K562 (cell line): ENCODE results near the gene UBE2N. TPM values are rescaled to one million over a fixed set of nuclear protein-coding genes. Genes with fewer than 3 reads are reported as not detected.

Experiments used
- E2F1 ChIP-seq: sonication (generic); formaldehyde crosslinking; IDR thresholded peaks from 2 replicates; pipeline ENCODE4 v1.8.1; 2023; ENCODE audit warnings: mild to moderate bottlenecking, missing genetic modification reagents, moderate library complexity
- E2F6 ChIP-seq, 2 experiments: IDR thresholded peaks; 2 replicates each; pipeline ENCODE4 v1.6.1; 2011; ENCODE audit warnings: borderline replicate concordance in 1 of 2, control low read depth in 1 of 2, low read depth in 1 of 2, low read length in 1 of 2, mild to moderate bottlenecking in 1 of 2, mixed read lengths in 1 of 2, moderate library complexity in 1 of 2; ENCODE audit not compliant: insufficient read depth in 1 of 2, insufficient read length in 1 of 2, poor library complexity in 1 of 2, severe bottlenecking in 1 of 2; ENCODE audit errors: extremely low read depth in 1 of 2
- ELF1 ChIP-seq: fragments of 200-800 bp; sonication (Bioruptor generic); IDR thresholded peaks from 2 replicates; pipeline ENCODE4 v1.6.1; 2016; ENCODE audit warnings: missing genetic modification characterization, missing compliant biosample characterization
- ETS1 ChIP-seq: conservative IDR thresholded peaks from 2 replicates; pipeline ENCODE4 v1.6.1; 2011; ENCODE audit warnings: low read depth, mild to moderate bottlenecking, low read length; ENCODE audit not compliant: control insufficient read depth
- ETS2 ChIP-seq: IDR thresholded peaks from 2 replicates; pipeline ENCODE4 v1.6.1; 2016; ENCODE audit warnings: borderline replicate concordance, missing genetic modification characterization, mild to moderate bottlenecking, moderate library complexity, missing compliant biosample characterization; ENCODE audit not compliant: poor library complexity, severe bottlenecking
- FUS ChIP-seq: fragments of 200-400 bp; formaldehyde crosslinking; optimal IDR thresholded peaks from 2 replicates; pipeline ENCODE3; 2017; ENCODE audit warnings: low read depth, low read length
- HMBOX1 ChIP-seq: sonication (generic); IDR thresholded peaks from 2 replicates; pipeline ENCODE4 v1.6.1; 2016
- HSF4 ChIP-seq: fragments of 250-450 bp; sonication (Bioruptor Pico); IDR thresholded peaks from 2 replicates; pipeline ENCODE4 v2.1.2; 2022; ENCODE audit warnings: mild to moderate bottlenecking, moderate library complexity, borderline replicate concordance
- MEF2D ChIP-seq: conservative IDR thresholded peaks from 2 replicates; pipeline ENCODE4 v1.6.1; 2016; ENCODE audit warnings: low read depth, missing genetic modification characterization, missing compliant biosample characterization
- MTA2 ChIP-seq: fragments of 450-650 bp; IDR thresholded peaks from 2 replicates; pipeline ENCODE4 v1.6.1; 2016; ENCODE audit warnings: low read depth
- NCOA6 ChIP-seq: fragments of 450-650 bp; IDR thresholded peaks from 2 replicates; pipeline ENCODE4 v1.6.1; 2017; ENCODE audit warnings: mild to moderate bottlenecking
- NFIC ChIP-seq: fragments of 450-650 bp; IDR thresholded peaks from 2 replicates; pipeline ENCODE4 v1.6.1; 2017; ENCODE audit warnings: mild to moderate bottlenecking, inconsistent platforms
- SRSF1 ChIP-seq: fragments of 200-400 bp; formaldehyde crosslinking; IDR thresholded peaks from 2 replicates; pipeline ENCODE4 v1.6.1; 2017; ENCODE audit warnings: mild to moderate bottlenecking, low read depth, low read length, moderate library complexity
- ZFP30 ChIP-seq: fragments of 250-450 bp; sonication (Bioruptor Pico); IDR thresholded peaks from 2 replicates; pipeline ENCODE4 v1.8.0; 2022; ENCODE audit warnings: moderate library complexity, mild to moderate bottlenecking, inconsistent platforms, borderline replicate concordance
- polyA plus RNA-seq, 8 experiments: library from polyadenylated mRNA; depleted of rRNA in 4 of 8; stranded (reverse) in 5 of 8; unstranded in 3 of 8; fragments of >200 nt; fragmentation: Nextera tagmentation in 2 of 8; fragmentation: Illumina TruSeq in 1 of 8; extraction: Ambion mirVana in 2 of 8; extraction: Trizol in 1 of 8; gene quantifications; 2 replicates each; pipeline versions ENCODE4 v1.2.1 to v1.2.3, GENCODE V29; 2011 to 2014; ENCODE audit warnings: inconsistent platforms in 1 of 8, missing spikeins in 1 of 8
- total RNA-seq, 7 experiments: library from RNA; depleted of rRNA in 6 of 7; stranded (reverse); fragments of >200 nt in 6 of 7; fragmentation: Illumina TruSeq in 2 of 7; extraction: Trizol in 2 of 7; gene quantifications; 2 replicates each; pipeline versions ENCODE4 v1.2.1 to v1.2.3, GENCODE V29; 2011 to 2021; ENCODE audit warnings: low replicate concordance in 1 of 7
- TF ChIP-seq, protein P1 (sequence below): sonication (generic); formaldehyde crosslinking; IDR thresholded peaks from 2 replicates; pipeline ENCODE4 v1.8.1; 2022; ENCODE audit warnings: missing genetic modification reagents
- TF ChIP-seq, protein P2 (sequence below): IDR thresholded peaks from 3 replicates; pipeline ENCODE4 v1.6.1; 2011; ENCODE audit warnings: borderline replicate concordance, mild to moderate bottlenecking, moderate library complexity; ENCODE audit not compliant: insufficient read length; ENCODE audit errors: extremely low read depth

UBE2N gene
- total and polyA plus RNA-seq, 9 of the 15 experiments (the other 6 are each of a cell fraction or from before 2014, with no cell fraction given) = 189 to 826 (median 260) TPM

DNA sequence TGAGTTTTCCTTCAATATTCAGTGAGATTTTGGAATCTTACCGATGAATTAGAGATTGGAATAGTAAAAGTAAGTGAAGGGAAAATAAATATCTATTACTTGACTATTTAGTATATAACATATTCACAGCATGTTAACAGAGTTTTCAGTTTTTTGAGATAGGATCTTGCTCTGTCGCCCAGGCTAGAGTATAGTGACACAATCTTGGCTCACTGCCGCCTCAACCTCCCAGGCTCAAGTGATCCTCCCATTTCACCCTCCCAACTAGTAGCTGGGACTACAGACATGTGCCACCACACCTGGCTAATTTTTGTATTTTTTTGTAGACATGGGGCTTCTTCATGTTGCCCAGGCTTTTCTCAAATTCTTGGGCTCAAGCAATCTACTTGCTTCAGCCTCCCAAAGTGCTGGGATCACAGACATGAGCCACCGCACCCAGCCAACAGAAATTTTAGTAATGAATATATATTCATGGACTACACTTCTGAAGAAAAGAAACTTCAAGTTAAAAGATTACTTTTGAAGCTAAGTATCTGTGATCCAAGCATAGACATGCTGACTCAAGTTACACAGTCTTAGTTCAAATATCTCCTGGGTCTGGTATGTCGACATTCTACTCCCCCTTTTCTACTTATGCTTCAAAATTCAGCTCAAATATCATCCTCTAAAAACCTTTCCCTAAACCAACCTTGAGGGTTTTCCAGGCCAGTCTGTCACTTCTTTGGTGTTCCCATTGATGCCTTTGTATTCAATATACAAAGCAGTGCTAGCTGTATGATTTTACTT is 13.8 kb downstream of the UBE2N start (continued):
- TF ChIP-seq NFIC = peak; percentile 86
- no peak for TF ChIP-seq NCOA6
- TF ChIP-seq MEF2D (tag) = no peak
- TF ChIP-seq HMBOX1 = peak; percentile 91
- TF ChIP-seq E2F1 (CRISPR knock-in tag) = no peak
- TF ChIP-seq ETS2 = no peak
- no peak for TF ChIP-seq HSF4 (CRISPR knock-in tag)
- TF ChIP-seq, protein P1, sequence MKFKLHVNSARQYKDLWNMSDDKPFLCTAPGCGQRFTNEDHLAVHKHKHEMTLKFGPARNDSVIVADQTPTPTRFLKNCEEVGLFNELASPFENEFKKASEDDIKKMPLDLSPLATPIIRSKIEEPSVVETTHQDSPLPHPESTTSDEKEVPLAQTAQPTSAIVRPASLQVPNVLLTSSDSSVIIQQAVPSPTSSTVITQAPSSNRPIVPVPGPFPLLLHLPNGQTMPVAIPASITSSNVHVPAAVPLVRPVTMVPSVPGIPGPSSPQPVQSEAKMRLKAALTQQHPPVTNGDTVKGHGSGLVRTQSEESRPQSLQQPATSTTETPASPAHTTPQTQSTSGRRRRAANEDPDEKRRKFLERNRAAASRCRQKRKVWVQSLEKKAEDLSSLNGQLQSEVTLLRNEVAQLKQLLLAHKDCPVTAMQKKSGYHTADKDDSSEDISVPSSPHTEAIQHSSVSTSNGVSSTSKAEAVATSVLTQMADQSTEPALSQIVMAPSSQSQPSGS (CRISPR knock-in tag) = no peak
- no peak for TF ChIP-seq SRSF1
- no peak for TF ChIP-seq ELF1
- TF ChIP-seq ZFP30 (CRISPR knock-in tag) = no peak
- TF ChIP-seq, protein P2, sequence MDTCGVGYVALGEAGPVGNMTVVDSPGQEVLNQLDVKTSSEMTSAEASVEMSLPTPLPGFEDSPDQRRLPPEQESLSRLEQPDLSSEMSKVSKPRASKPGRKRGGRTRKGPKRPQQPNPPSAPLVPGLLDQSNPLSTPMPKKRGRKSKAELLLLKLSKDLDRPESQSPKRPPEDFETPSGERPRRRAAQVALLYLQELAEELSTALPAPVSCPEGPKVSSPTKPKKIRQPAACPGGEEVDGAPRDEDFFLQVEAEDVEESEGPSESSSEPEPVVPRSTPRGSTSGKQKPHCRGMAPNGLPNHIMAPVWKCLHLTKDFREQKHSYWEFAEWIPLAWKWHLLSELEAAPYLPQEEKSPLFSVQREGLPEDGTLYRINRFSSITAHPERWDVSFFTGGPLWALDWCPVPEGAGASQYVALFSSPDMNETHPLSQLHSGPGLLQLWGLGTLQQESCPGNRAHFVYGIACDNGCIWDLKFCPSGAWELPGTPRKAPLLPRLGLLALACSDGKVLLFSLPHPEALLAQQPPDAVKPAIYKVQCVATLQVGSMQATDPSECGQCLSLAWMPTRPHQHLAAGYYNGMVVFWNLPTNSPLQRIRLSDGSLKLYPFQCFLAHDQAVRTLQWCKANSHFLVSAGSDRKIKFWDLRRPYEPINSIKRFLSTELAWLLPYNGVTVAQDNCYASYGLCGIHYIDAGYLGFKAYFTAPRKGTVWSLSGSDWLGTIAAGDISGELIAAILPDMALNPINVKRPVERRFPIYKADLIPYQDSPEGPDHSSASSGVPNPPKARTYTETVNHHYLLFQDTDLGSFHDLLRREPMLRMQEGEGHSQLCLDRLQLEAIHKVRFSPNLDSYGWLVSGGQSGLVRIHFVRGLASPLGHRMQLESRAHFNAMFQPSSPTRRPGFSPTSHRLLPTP = no peak
- TF ChIP-seq FUS = no peak
- no peak for TF ChIP-seq ETS1
- TF ChIP-seq MTA2 = no peak
- no peak for TF ChIP-seq E2F6 (IDR thresholded peaks at IDR 0.05; ENCODE audit: borderline replicate concordance in 1 of 2, extremely low read depth in 1 of 2, insufficient read depth in 1 of 2, insufficient read length in 1 of 2, low read depth in 1 of 2, low read length in 1 of 2, poor library complexity in 1 of 2, severe bottlenecking in 1 of 2)
